Testis (tissue), 3 donors: ENCODE measurements around the gene PSME1. TPM values are rescaled to one million over a fixed set of nuclear protein-coding genes. Genes with fewer than 3 reads are reported as not detected.

ENCODE experiments used
- DNase-seq: peaks from one replicate; pipeline ENCODE4 v3.0.0-alpha.2; 2019
- H3K27ac ChIP-seq, 2 donors: fragments of 200-600 bp; sonication (generic); one replicate each; pipeline ENCODE4 v1.5.1; 2019
- H3K27me3 ChIP-seq: fragments of 200-600 bp; sonication (generic); one replicate; pipeline ENCODE4 v1.5.1; 2019
- H3K36me3 ChIP-seq: fragments of 200-600 bp; sonication (generic); one replicate; pipeline ENCODE4 v1.5.1; 2017; ENCODE audit warnings: low read depth; ENCODE audit errors: missing control alignments
- H3K4me1 ChIP-seq: fragments of 200-600 bp; sonication (generic); one replicate; pipeline ENCODE4 v1.5.1; 2019
- H3K4me3 ChIP-seq, 2 donors: fragments of 200-600 bp; sonication (generic); one replicate each; pipeline ENCODE4 v1.5.1; 2017 to 2019
- H3K9me3 ChIP-seq: fragments of 200-600 bp; sonication (generic); one replicate; pipeline ENCODE4 v1.5.1; 2017
- CTCF ChIP-seq, 3 experiments: fragments of 450-650 bp in 2 of 3; fragments of 200-600 bp in 1 of 3; sonication (generic) in 1 of 3; IDR thresholded peaks; one replicate each; pipeline ENCODE4 v1.5.1; 2016 to 2019; ENCODE audit warnings: antibody characterized with exemption in 3 of 3, mild to moderate bottlenecking in 2 of 3, moderate library complexity in 1 of 3
- POLR2A ChIP-seq: fragments of 450-650 bp; IDR thresholded peaks from one replicate; pipeline ENCODE4 v1.6.1; 2017; ENCODE audit warnings: antibody characterized with exemption, mild to moderate bottlenecking, moderate library complexity
- WGBS, 2 donors: methylation state at CpG; one replicate each; pipeline ENCODE4 v1.1.5; 2018; 5-methylcytosine and 5-hydroxymethylcytosine counted together
- intact Hi-C: fragments of 100-400 bp; cut with DNase I; formaldehyde crosslinking; loops from one replicate; pipeline ENCODE4 v1.15.1; 2023; ENCODE audit warnings: low total_unique reads
- polyA plus RNA-seq: library from polyadenylated mRNA; stranded (reverse); fragments of 350-450 nt; fragmentation: Illumina TruSeq; extraction: RNeasy Lipid Tissue Mini Kit (QIAGEN cat#74804); gene quantifications from one replicate; pipeline ENCODE4 v1.2.3, GENCODE V29; 2014; ENCODE audit warnings: low read depth, low replicate concordance; ENCODE audit not compliant: insufficient read depth
- total RNA-seq, 2 donors: library from RNA; depleted of rRNA; stranded (reverse); fragments of >200 nt; gene quantifications; one replicate each; pipeline ENCODE4 v1.2.3, GENCODE V29; 2016

Gene PSME1
- total and polyA plus RNA-seq, 3 donors from 2014 or later = 43.3 to 101 (median 63.9) TPM

- no peaks in the 10 kb centered on the region for H3K36me3 ChIP-seq
- 0 to 1% methylated on average over 29 to 51 of the region's 57 CpGs for WGBS, 2 donors
- peaks cover 17% of the 10 kb centered on the region for H3K4me1 ChIP-seq
- no peaks in the 10 kb centered on the region for H3K9me3 ChIP-seq
- TF ChIP-seq CTCF (IDR thresholded peaks at IDR 0.05) (no peak), POLR2A (no peak)
- peak within 1 kb of the TSS; percentile 91 to 95 for H3K4me3 ChIP-seq
- peak; percentile 99 for DNase-seq
- no peaks in the 10 kb centered on the region for H3K27me3 ChIP-seq
- intact Hi-C loops = no loop called here
- H3K27ac ChIP-seq = peak within 1 kb of the TSS; percentile 89 to 91
Observed at GRCh38 chr14:24146978-24147760, 11.2 kb downstream of the PSME1 start, which contains the start of gene RNF31. TSS of gene RNF31 (plus strand) at chr14:24147498. CDS start at chr14:24147699, 201 bp downstream.

- Histone ChIP-seq H3K27me3 (no peaks in the 10 kb centered on the region), H3K9me3 (no peaks in the 10 kb centered on the region), H3K4me3 (peak overlapping the region; percentile 91 to 95), H3K36me3 (no peaks in the 10 kb centered on the region), H3K4me1 (peaks cover 15% of the 10 kb centered on the region), H3K27ac (peak overlapping the region; percentile 73 to 89)
- DNase-seq = no peak
- 2 to 11% methylated on average over 14 to 29 of the region's 29 CpGs for WGBS, 2 donors
- no peak for TF ChIP-seq CTCF (IDR thresholded peaks at IDR 0.05)
- no peak for TF ChIP-seq POLR2A
- intact Hi-C loops = no loop called here
Observed at GRCh38 chr14:24147761-24148428, 11.9 kb downstream of the PSME1 start.

- 92 to 93% methylated on average over 3 of the region's 3 CpGs for WGBS, 2 donors
- intact Hi-C loops = no loop called here
- Histone ChIP-seq H3K4me3 (no peak overlapping the region), H3K27ac (no peak overlapping the region), H3K9me3 (no peaks in the 10 kb centered on the region), H3K27me3 (no peaks in the 10 kb centered on the region), H3K4me1 (peaks cover 15% of the 10 kb centered on the region), H3K36me3 (no peaks in the 10 kb centered on the region)
- DNase-seq = no peak
- TF ChIP-seq POLR2A = no peak
- TF ChIP-seq CTCF (IDR thresholded peaks at IDR 0.05) = no peak
Observed at GRCh38 chr14:24149302-24149969, 13.4 kb downstream of the PSME1 start.

- WGBS, 2 donors = 88 to 89% methylated on average over 9 of the region's 9 CpGs
- Histone ChIP-seq H3K27ac (no peak overlapping the region), H3K4me1 (peaks cover 15% of the 10 kb centered on the region), H3K36me3 (no peaks in the 10 kb centered on the region), H3K4me3 (no peak overlapping the region), H3K27me3 (no peaks in the 10 kb centered on the region), H3K9me3 (no peaks in the 10 kb centered on the region)
- intact Hi-C loops = no loop called here
- no peak for DNase-seq
- no peak for TF ChIP-seq CTCF (IDR thresholded peaks at IDR 0.05)
Observed at GRCh38 chr14:24150061-24150460, 14.1 kb downstream of the PSME1 start.
